GM18861 (cell line): ENCODE results near the gene PACRG.

ENCODE experiments used
- ATAC-seq: cut with Tn5 transposase; IDR thresholded peaks from one replicate; pipeline ENCODE4 v1.9.1; 2021; ENCODE audit not compliant: unreplicated experiment

The PACRG gene

GRCh38 chr6:163261361-163261760 lies 533.6 kb downstream of the PACRG start:
- ATAC-seq = no peak

DNA sequence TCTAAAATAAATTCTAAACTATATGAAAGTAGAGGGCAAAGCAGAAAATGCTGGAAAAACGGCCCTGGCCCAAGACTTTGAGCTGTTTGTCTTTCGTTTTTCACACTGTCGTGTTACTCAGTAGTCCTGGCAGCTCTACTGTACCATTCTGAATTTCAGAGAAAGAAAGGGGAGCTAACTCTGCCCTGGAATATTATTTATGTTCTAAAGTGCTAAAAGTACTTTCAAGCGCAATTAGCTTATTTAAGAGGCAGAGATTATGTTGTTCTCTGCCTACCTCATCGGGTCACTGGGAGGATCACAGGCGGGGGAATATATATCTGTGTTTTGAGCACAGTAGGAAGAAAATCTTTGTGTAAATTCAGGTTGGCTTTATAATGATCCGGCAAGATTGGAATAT lies 534.3 kb downstream of the PACRG start:
- ATAC-seq = no peak

DNA sequence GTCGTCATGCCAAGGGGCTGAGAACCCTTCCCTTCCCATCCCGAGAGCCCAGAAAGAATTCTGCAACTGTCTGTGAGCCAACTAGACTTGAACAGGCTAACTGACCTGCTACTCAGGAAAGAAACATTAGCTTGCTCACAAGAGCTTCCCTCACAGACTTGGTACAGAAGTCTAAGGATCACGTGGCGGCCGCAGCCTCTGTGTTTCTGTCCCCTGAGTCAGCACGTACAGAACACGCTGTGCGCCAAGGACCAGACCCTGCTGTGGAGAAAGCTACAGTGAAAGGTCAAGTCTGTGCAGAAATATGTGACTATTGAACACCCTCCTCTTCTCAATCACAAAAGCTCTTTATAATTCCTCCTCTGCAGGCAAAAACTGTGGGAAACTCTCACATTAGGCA lies 535.4 kb downstream of the PACRG start:
- ATAC-seq = no peak

- ATAC-seq = no peak
Measured at GRCh38 chr6:163263998-163264661, 536.4 kb downstream of the PACRG start.

- ATAC-seq = no peak
Measured at GRCh38 chr6:163264662-163265035, 536.9 kb downstream of the PACRG start.

- no peak for ATAC-seq
Measured at GRCh38 chr6:163281634-163282033, 553.9 kb downstream of the PACRG start.

DNA sequence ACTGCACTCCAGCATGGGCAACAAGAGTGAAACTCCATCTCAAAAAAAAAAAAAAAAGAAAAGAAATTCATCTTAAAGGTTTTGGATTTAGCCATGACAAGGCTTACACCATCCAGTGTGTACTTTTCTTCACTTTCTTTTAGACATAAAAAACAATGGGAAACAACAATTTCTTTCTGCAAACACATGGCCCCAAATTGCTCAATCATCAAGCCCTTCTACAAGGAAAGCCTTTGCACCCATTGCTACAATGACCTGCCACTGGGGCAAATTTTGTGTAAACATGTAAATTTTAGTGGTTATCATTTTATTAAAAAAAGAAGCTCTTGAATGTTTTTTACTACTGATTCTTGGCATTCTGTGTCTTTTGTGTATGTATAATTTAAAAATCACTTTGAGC lies 554.9 kb downstream of the PACRG start:
- ATAC-seq = no peak

DNA sequence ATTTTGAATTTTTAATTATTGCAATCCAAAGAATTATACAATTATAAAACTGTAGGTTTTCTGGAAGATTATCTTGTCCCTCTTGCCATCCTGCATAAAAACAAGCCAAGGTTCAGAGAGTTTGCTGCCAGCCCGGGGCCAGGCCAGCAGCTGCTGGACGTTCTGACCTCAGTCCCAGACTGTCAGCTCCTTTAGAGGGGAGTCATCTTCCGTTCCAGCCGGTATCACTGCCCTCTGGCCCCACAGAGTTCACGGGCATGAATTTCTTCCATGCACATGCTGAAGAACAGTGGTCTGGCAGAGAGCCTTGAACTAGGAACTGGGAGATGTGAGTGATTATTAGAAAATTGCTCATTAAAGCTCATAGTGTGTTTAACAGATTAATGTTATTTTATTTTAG lies 556.4 kb downstream of the PACRG start:
- ATAC-seq = no peak

GRCh38 chr6:163285691-163286090 lies 557.9 kb downstream of the PACRG start:
- no peak for ATAC-seq

DNA sequence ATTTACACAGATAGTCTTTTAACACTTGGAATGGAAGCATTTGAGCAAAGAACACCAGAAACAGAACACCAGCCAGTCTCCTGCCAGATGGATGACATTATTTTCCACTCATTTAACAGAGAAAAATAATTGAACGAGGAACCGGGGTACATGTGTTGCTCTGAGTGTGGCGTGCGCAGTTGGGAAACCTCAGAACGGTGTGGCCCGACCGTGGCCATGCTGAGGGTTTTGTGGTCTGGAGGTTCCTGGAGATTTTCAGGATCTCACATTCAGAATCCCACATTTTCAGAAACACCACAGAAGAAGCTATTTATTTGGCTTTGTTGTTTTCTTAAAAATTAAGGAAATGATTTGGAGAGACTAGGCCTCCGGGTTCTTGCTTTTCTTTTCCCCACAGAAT lies 559.9 kb downstream of the PACRG start:
- ATAC-seq = no peak

- ATAC-seq = no peak
Measured at GRCh38 chr6:163288066-163288465, 560.3 kb downstream of the PACRG start.

DNA sequence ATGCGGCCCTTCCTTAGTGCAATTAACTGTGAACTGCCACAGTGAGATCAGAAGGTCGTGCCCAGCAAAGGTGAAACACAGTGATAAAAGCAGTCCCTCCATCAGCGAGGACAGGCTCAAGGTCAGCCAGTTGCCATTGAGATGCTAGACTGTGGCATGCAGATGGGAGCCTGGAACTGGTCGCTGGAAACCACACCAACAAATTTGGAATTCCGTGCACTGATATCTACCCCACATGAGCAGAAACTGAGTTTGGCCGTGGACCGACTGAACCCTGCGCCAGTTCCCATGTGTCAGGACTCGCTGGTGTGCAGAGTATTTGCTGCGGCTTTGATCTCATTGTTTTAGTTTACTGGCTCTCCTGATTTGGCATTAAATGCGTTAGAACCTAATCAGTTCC lies 561.1 kb downstream of the PACRG start:
- ATAC-seq = no peak

DNA sequence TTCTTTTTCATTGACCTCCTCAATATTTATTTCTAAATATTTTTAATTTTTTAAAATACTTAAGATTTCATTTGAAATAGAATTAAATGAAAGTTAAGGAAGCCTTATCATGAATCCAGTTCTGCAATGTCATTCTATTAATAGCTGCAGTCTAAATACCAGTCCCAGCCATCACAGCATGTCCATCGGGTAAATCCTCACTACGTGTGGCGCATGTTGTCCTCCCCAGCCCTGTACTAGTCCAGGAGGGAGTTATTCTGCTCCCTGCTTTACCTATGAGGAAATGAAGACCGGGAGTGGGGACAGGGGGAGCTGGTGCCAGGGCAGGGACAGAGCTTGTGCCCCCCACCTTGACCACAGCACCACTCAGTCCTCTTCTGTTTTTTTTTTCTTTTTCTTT lies 561.7 kb downstream of the PACRG start:
- ATAC-seq = no peak

DNA sequence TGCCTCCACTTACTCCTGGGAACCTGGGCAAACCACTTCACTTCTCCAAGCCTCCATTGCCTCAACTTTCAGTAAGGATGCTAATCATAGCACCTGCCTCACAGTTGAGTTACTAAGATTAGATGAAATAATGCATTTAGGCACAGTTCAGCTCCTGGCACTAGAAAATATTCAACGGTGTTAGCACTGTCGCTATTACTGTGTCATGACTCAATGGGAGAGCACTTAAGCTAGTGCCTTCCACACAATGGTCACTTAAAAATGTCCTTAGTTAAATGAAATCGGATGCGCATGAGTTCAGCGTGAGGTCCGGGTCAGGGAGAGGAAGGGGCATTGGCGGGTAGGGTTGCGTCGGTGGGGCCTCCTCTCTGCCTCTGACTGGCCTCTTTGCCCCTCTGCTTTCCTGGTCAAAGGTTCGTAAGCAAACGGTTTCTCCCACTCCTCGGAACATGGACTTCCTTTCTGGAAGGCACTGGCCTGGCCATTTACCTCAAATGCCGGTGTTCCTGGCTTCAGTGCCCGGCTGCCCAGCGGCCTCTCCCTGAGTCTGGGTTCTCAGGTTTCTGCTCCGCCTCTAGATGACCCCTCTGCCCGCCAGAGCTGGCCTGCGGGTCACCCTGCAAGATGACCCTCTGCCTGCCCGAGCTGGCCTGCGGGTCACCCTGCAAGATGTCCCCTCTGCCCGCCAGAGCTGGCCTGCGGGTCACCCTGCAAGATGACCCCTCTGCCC lies 562.9 kb downstream of the PACRG start:
- no peak for ATAC-seq

DNA sequence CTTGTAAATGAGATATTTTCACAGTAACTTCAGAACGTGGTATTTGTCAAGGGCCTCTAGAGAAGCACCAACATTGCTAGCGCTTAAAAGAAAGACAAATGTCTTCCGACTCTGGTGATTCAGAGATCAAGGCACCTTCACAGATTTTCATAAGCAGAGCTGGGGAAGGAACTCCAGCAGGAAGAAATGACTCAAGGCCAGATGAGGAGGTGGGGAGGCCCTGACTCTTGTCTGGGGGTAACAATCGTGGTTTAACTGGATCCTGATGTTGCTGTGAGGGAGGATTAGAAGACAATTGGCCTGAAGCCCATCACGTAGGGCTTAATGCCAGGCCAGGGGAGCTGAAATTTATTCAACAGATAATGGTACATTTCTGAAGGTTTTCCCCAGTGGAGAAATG lies 563.8 kb downstream of the PACRG start:
- ATAC-seq = no peak

GRCh38 chr6:163293286-163293685 lies 565.5 kb downstream of the PACRG start:
- no peak for ATAC-seq

GRCh38 chr6:163294734-163295133 lies 567.0 kb downstream of the PACRG start:
- no peak for ATAC-seq

DNA sequence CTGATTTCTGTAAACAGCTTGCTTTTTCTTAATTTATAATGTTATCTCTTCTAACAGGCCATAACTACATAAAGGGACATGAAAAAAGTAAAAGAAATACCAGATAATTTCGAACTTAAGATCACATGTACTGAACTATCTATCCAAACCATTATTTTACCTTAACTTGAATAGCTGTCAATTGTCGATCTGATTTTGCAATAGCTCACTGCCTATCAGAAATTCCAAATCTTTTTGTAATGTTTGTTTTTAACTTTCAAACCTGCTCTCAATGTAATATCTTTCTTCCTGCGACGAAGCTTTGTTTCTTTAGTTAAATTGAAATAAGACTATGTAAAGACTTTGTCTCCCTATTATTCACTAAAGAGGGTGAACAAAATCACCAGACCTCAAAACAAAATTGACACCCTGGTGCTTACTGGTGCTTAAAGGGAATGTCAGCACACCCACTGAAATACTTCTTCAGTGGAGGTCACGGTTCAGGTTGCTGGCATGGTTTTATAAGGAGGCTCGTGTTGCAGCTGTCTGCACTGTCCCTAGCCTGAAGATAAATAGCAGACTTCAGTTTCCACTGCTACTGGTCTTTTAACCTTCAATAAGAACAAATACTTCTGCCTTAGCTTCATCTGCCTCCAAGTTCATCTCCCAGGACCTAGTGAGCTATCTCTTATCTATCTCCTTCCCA lies 569.2 kb downstream of the PACRG start:
- no peak for ATAC-seq

- ATAC-seq = no peak
Measured at GRCh38 chr6:163298079-163298830, 570.5 kb downstream of the PACRG start.

DNA sequence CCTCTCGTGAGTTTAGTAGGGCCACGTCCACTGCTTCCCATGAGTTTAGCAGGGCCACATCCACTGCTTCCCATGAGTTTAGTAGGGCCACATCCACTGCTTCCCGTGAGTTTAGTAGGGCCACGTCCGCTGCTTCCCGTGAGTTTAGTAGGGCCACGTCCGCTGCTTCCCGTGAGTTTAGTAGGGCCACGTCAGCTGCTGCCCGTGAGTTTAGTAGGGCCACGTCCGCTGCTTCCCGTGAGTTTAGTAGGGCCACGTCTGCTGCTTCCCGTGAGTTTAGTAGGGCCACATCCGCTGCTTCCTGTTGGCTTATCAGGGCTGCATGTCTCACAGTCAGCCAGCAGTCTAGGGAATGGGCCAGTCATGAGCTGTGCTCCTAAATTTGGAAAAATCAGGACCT lies 573.1 kb downstream of the PACRG start:
- no peak for ATAC-seq
